ENCODE results near the gene BMF.
"Not testable (repeated sequence)": the region's sequence is repeated elsewhere in the genome, so short reads cannot be mapped to it uniquely, and the experiment has no call there.

Gene BMF

DNA sequence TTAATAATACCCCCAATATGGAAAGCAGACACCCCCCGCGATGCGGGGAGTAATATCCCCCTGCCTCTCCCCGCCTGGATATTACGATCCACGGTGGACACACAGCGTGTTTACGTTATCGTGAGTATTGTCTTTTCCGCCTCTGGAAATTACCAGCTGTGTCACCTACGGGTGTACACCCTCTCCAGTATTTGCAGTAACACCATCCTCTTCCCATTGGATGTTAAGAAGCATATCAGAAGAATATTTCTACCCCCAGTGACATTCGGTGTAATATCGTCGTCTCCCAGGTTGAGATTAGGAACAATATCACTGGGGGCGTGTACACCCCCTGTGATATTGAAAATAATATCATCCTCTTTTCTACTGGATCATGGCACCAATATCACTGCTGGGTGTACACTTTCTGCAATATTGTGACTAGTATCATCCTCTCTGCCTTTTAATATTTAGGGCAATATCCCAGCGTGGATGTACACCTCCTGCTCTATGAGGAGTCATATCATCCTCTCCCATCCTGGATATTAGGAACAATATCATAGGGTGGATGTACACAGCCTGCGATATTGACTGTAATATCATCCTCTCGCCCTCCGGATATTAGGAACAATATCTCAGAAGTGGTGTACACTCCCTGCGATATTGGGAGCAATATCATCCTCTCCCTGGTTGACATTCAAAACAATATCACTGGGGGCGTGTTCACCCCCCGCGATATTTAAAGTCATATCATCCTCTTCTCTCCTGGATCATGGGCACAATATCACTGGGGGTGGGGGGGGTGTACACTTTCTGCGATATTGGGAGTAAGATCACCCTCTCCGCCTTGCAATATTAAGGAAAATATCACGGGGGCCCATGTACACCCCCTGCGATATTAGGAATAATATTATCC, 20.3 kb upstream of the BMF start:
- DNase-seq (ENCODE audit: low read depth): no peak

DNA sequence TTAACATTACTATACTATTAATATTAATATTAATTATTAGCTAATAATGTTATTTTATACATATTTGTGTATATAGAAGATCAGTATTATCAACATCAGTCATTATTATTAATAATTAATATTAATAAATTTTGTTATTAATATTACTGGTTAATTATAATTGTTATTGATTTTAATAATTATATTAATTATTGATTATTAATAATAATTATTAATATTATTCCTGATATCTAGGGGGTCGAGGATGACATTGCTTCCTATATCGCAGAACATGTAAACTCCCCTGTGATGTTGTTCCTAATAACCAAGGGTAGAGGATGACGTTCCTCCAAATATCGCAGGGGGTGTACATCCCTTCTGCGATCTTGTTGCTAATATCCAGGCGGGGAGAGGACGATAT, 17.3 kb upstream of the BMF start:
- DNase-seq (ENCODE audit: low read depth): no peak

DNA sequence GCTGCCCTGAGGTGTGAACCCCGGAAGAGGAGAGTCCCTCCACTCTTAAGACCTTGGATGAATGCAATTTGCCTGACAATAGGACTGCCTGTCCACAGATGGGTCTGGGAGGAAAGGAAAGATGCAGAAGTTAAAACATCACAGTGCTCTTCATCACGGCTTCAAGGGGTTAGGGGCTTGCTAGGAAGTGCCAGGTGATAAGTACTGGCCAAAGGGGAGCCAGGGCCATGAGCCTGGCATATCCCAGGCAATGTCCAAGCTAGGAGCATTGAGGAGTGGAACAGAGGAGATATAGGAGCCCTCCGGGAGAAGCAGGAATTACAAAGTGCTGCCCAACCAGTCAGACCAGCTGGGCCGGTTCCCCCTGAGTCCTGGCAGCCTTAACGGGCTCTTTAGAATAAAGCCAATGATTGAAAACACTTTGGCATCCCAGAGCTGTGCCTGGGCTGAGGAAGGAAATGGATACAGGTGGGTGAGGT, 16.2 kb upstream of the BMF start:
- not testable (repeated sequence) for DNase-seq (ENCODE audit: low read depth)

GRCh38 chr15:40124333-40124732, 15.7 kb upstream of the BMF start:
- not testable (repeated sequence) for DNase-seq (ENCODE audit: low read depth)

- DNase-seq (ENCODE audit: low read depth): not testable (repeated sequence)
Observed at GRCh38 chr15:40123863-40124262, 15.2 kb upstream of the BMF start.

- DNase-seq (ENCODE audit: low read depth): not testable (repeated sequence)
Observed at GRCh38 chr15:40122989-40123388, 14.3 kb upstream of the BMF start.

- DNase-seq (ENCODE audit: low read depth): no peak
Observed at GRCh38 chr15:40121911-40122638, 13.4 kb upstream of the BMF start.

GRCh38 chr15:40118473-40118872, 9.8 kb upstream of the BMF start:
- DNase-seq (ENCODE audit: low read depth): no peak

- no peak for DNase-seq (ENCODE audit: low read depth)
Observed at GRCh38 chr15:40115670-40116093, 7.0 kb upstream of the BMF start.

DNA sequence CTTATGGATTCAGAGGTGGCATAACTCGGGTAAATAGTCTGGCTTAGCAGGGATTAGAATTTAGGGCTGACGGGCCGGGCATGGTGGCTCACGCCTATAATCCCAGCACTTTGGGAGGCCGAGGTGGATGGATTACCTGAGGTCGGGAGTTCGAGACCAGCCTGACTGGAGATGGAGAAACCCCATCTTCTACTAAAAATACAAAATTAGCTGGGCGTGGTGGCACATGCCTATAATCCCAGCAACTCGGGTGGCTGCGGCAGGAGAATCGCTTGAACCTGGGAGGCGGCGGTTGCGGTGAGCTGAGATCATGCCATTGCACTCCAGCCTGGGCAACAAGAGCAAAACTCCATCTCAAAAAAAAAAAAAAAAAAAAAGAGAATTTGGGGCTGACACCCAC, 6.4 kb upstream of the BMF start:
- DNase-seq (ENCODE audit: low read depth): not testable (repeated sequence)

GRCh38 chr15:40114218-40114617, 5.5 kb upstream of the BMF start:
- no peak for DNase-seq (ENCODE audit: low read depth)

GRCh38 chr15:40112789-40113188, 4.1 kb upstream of the BMF start:
- no peak for DNase-seq (ENCODE audit: low read depth)

DNA sequence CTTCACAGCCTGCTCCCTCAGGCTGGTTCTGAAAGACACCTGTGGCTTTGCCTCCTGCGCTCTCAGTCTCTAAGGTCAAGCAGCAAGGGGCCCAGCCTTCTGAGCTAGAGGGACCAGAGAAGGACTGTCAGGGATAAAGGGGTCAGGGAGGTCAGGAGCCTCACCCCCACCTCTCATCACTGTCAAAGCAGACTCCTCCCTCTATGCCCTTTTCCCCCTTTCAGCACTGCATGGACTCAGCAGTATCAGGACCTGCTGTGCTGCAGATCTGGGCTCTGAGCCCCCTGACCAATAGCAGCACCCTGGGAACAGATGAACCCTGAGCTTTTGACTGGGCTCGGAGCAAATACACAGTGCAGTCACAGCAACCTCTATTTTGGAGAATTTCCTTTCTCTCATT, 3.2 kb upstream of the BMF start:
- DNase-seq (ENCODE audit: low read depth): no peak

- DNase-seq (ENCODE audit: low read depth): no peak
Observed at GRCh38 chr15:40110866-40111550, 2.3 kb upstream of the BMF start.

- no peak for DNase-seq (ENCODE audit: low read depth)
Observed at GRCh38 chr15:40108061-40108854, 421 bp downstream of the BMF start.

- no peak for DNase-seq (ENCODE audit: low read depth)
Observed at GRCh38 chr15:40106203-40107161, 2.2 kb downstream of the BMF start.

DNA sequence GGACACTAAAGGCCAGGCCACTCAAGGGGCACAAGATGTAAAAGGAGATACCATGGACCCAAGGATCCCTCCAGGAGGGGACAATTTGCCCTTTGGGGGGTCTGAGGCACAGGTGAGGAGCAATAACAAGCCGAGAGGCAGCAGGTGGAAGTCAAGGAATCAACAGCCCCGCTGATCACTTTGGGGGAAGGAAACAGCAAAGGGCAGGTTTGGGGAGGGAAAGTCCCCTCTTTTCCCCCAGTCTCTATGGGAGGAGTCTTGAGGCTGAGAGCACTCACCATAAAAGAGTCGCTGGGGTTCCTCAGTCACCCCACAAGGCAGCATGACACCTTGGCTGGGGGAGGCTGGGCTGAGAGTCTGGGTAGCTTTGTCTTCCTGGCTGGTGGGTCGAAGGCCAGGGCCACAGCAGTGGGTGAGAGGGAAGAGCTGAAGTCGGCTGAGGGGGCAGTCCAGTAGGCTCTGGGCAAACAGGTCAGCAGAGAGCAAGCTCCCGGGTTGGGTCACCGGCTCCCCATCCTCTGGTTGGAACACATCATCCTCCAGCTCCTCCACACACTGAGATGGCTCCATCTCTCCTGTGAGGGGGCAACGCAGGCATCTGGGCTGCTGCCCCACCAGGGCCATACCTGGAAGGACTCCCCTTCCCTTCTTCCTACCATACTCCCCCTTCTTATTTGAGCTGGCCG, 3.0 kb downstream of the BMF start:
- no peak for DNase-seq (ENCODE audit: low read depth)

- peak; percentile 66 for DNase-seq (ENCODE audit: low read depth)
Observed at GRCh38 chr15:40104865-40105516, 3.7 kb downstream of the BMF start.

DNA sequence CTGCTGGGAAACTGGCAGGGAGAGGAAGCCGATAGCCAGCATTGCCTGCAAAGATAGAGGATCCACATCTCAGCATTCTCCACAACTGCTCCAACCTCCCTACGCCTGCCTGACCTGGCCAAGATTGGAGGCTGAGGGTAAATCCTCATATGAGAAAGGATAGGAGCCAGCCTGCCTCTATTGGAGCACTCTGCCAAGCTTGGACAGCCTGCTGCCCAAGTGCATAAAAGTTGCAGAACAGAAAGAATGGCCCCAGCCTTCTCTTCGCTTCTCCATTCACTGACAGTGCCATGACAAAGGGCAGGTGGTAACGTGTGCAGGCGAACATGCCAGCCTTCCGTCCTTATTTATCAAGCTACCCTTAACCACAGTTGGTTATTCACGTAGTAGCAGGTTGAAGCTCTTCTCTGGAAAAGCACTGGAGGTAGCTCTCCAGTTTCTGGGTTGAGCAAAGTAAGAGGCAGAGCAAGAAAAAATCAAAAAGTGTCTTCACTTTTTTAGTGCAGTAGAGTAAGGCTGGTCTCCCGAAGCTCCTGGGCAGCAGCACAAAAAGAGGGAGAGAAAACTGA, 4.3 kb downstream of the BMF start:
- DNase-seq (ENCODE audit: low read depth): no peak
